IPS-20b (cell line): ENCODE results near the gene NME1.
"Not testable (repeated sequence)": the region's sequence is repeated elsewhere in the genome, so short reads cannot be mapped to it uniquely, and the experiment has no call there.

Experiments
- H3K27ac ChIP-seq: one replicate; pipeline ENCODE4 v1.5.1; 2013; ENCODE audit warnings: low read length
- H3K27me3 ChIP-seq: 2 replicates; pipeline ENCODE4 v1.6.1; 2013; ENCODE audit warnings: mild to moderate bottlenecking, low read length, inconsistent platforms; ENCODE audit not compliant: insufficient read depth
- H3K36me3 ChIP-seq: 2 replicates; pipeline ENCODE4 v1.6.1; 2013; ENCODE audit warnings: low read depth, mild to moderate bottlenecking, inconsistent platforms, low read length, moderate library complexity; ENCODE audit not compliant: insufficient read depth
- H3K4me1 ChIP-seq: 2 replicates; pipeline ENCODE4 v1.6.1; 2013; ENCODE audit warnings: mild to moderate bottlenecking, control low read depth, inconsistent platforms, low read length, moderate library complexity; ENCODE audit not compliant: insufficient read depth
- H3K4me3 ChIP-seq: 2 replicates; pipeline ENCODE4 v1.5.1; 2013; ENCODE audit warnings: mild to moderate bottlenecking, low read length, inconsistent platforms
- H3K9ac ChIP-seq: 2 replicates; pipeline ENCODE4 v1.6.1; 2013; ENCODE audit warnings: low read depth, mild to moderate bottlenecking, inconsistent platforms, low read length, moderate library complexity
- H3K9me3 ChIP-seq: 2 replicates; pipeline ENCODE4 v1.6.1; 2013; ENCODE audit warnings: mild to moderate bottlenecking, low read depth, low read length, inconsistent platforms; ENCODE audit not compliant: insufficient read depth

Gene NME1

DNA sequence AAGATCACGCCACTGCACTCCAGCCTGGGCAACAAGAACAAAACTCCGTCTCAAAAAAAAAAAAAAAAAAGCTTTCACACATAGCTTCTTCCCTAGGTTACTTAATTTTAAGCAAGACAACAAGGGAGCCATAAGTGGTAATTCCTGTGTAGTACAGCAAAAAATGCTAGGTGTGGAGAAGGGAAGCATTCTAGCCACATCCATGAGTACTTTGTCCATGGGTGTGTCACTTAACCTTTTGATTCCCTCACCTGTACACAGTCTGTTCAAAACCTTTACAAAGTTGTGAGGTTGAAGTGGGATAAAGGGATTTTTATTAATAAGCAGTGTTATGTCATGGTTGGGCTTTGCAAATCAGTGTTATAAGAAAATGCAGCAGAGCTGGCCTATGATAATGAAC, 17.4 kb downstream of the NME1 start:
- Histone ChIP-seq H3K9me3 (no peaks in the 10 kb centered on the region), H3K9ac (no peak overlapping the region), H3K27ac (no peak overlapping the region), H3K4me1 (no peaks in the 10 kb centered on the region), H3K4me3 (no peak overlapping the region), H3K27me3 (no peaks in the 10 kb centered on the region), H3K36me3 (peaks cover 56% of the 10 kb centered on the region)

- H3K4me1 ChIP-seq, H3K9ac ChIP-seq, H3K27me3 ChIP-seq, H3K4me3 ChIP-seq, H3K9me3 ChIP-seq, H3K27ac ChIP-seq: not testable (repeated sequence)
- H3K36me3 ChIP-seq: peaks cover 56% of the 10 kb centered on the region
Observed at GRCh38 chr17:51172030-51172429, 18.7 kb downstream of the NME1 start.

- Histone ChIP-seq H3K27me3 (no peaks in the 10 kb centered on the region), H3K36me3 (peaks cover 77% of the 10 kb centered on the region), H3K9me3 (no peaks in the 10 kb centered on the region), H3K9ac (no peak overlapping the region), H3K4me1 (no peaks in the 10 kb centered on the region), H3K4me3 (no peak overlapping the region), H3K27ac (no peak overlapping the region)
Observed at GRCh38 chr17:51180486-51180885, 27.1 kb downstream of the NME1 start.

DNA sequence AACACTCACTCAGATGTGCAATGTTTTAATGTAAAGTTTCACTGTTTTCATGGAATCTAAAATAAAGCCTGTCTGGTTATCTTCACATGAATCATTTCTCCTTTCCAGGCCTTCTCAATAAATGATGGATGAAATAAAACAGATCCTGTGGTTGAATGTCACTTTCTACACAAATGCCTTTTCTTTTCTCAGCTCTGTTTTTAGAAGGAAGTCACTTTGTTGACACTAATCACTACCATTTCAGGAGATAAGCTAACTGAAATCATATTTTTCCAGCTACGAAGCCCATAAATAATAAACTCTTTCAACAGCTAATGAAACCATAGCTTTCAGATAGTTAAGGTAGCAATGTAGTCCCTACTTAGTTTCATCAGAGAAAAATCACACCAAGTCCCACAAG, 30.8 kb downstream of the NME1 start:
- H3K27ac ChIP-seq: no peak overlapping the region
- H3K27me3 ChIP-seq: no peaks in the 10 kb centered on the region
- no peaks in the 10 kb centered on the region for H3K4me1 ChIP-seq
- no peak overlapping the region for H3K9ac ChIP-seq
- no peak overlapping the region for H3K4me3 ChIP-seq
- no peaks in the 10 kb centered on the region for H3K9me3 ChIP-seq
- peaks cover 85% of the 10 kb centered on the region for H3K36me3 ChIP-seq

DNA sequence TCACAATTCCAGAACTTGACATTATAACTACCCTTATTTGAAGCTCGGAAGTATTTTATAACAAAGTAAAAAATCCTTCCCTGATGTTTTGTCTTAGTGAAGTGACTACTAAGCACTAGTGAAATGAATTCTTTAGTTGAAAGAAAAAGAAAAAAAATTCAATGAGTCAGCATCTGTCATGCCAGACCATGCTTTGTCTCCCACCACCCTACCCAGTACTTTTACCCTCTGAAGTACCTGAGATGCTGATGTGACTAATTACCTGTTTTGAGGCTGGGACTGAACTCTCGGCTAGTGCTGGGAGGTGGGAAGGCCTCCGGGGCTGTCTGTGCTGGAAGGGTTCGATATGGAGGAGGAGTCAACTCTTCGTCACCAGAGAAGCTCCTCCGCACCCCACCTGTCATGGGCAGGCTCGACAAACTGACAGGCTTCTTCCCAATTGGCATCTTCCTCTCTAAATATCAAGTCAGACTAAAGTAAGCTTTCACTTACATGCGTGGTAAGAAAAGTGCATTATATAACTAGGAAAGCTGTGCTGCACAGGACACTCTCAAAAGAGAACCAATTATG, 32.5 kb downstream of the NME1 start:
- Histone ChIP-seq H3K27ac (no peak overlapping the region), H3K36me3 (peaks cover 88% of the 10 kb centered on the region), H3K4me3 (no peak overlapping the region), H3K27me3 (no peaks in the 10 kb centered on the region), H3K9me3 (no peaks in the 10 kb centered on the region), H3K4me1 (no peaks in the 10 kb centered on the region), H3K9ac (no peak overlapping the region)

GRCh38 chr17:51188271-51188833, 35.0 kb downstream of the NME1 start:
- Histone ChIP-seq H3K27ac (no peak overlapping the region), H3K4me3 (no peak overlapping the region), H3K9ac (no peak overlapping the region), H3K4me1 (no peaks in the 10 kb centered on the region), H3K36me3 (peaks cover 91% of the 10 kb centered on the region), H3K9me3 (no peaks in the 10 kb centered on the region), H3K27me3 (no peaks in the 10 kb centered on the region)

DNA sequence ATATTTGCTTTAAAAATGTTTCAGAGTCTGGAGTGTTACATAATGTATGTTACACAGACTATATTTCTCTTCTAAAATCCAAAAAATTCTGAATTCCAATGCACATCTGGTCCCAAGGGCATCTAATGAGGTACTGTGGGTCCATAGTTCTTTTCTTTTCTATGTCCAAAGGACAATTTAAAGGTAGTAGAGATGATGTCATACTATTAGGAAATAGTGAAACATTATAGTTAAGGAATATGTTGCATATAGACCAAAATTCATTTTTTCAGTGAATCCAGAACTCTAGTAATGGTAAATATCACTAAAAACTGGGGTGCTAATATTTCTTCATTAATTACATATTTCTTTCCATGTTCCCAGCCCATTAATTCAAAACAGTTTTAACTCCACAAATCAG, 35.8 kb downstream of the NME1 start:
- H3K4me1 ChIP-seq: no peaks in the 10 kb centered on the region
- H3K27me3 ChIP-seq: no peaks in the 10 kb centered on the region
- no peaks in the 10 kb centered on the region for H3K9me3 ChIP-seq
- no peak overlapping the region for H3K9ac ChIP-seq
- no peak overlapping the region for H3K4me3 ChIP-seq
- H3K27ac ChIP-seq: no peak overlapping the region
- H3K36me3 ChIP-seq: peaks cover 91% of the 10 kb centered on the region

DNA sequence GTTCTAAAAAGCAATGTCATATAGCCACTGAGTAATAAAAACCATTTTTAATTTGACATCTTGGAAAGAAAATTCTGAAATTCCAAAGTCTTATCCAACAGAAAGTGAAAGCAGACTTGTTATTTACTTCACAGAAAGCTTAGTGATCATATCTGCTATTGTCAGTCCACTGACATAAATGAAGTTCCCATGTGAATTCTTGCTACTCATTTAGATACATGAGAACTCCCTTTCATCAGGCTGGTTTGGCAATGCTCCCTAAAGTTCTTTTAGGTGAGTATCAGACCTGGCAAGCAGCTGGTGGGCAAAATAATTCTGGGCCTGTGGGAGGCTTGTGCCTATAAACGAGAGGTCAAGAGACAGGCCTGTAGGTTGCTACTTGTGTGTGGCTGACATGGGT, 36.3 kb downstream of the NME1 start:
- Histone ChIP-seq H3K27me3 (no peaks in the 10 kb centered on the region), H3K9me3 (no peaks in the 10 kb centered on the region), H3K4me3 (no peak overlapping the region), H3K27ac (no peak overlapping the region), H3K9ac (no peak overlapping the region), H3K36me3 (peaks cover 91% of the 10 kb centered on the region), H3K4me1 (no peaks in the 10 kb centered on the region)

DNA sequence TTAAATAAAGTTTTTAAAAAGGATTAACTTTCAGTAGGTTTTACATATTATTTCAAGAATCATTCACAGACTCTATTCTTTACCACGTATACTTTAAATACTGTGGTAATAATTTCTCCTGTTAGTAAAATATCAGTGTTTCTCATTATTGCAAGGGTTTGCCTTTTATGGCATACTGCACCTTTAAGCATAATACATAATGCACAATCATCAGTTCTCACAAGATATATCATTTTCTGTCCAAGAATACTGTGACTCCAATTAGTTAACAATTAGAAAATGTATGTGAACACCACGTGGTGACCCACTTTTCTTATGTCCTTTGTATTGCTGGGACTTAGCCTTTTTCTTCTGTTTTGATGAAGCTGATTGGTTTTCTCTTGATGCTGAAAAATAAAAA, 38.5 kb downstream of the NME1 start:
- peaks cover 88% of the 10 kb centered on the region for H3K36me3 ChIP-seq
- H3K27ac ChIP-seq: no peak overlapping the region
- H3K9ac ChIP-seq: no peak overlapping the region

GRCh38 chr17:51197754-51198153, 44.4 kb downstream of the NME1 start:
- no peaks in the 10 kb centered on the region for H3K27me3 ChIP-seq

More for the DNA sequence above, 38.5 kb downstream of the NME1 start:
- no peaks in the 10 kb centered on the region for H3K9me3 ChIP-seq
- H3K27me3 ChIP-seq: no peaks in the 10 kb centered on the region
- H3K4me3 ChIP-seq: no peak overlapping the region
- no peaks in the 10 kb centered on the region for H3K4me1 ChIP-seq

GRCh38 chr17:51200295-51200694, 46.9 kb downstream of the NME1 start:
- no peak overlapping the region for H3K9ac ChIP-seq
- H3K9me3 ChIP-seq: no peaks in the 10 kb centered on the region
- no peaks in the 10 kb centered on the region for H3K27me3 ChIP-seq
- H3K4me3 ChIP-seq: no peak overlapping the region
- H3K27ac ChIP-seq: no peak overlapping the region
- H3K36me3 ChIP-seq: peaks cover 90% of the 10 kb centered on the region
- no peaks in the 10 kb centered on the region for H3K4me1 ChIP-seq

More at GRCh38 chr17:51197754-51198153, 44.4 kb downstream of the NME1 start:
- Histone ChIP-seq H3K36me3 (peaks cover 93% of the 10 kb centered on the region), H3K27ac (no peak overlapping the region), H3K9me3 (no peaks in the 10 kb centered on the region), H3K4me3 (no peak overlapping the region), H3K4me1 (no peaks in the 10 kb centered on the region), H3K9ac (no peak overlapping the region)

- Histone ChIP-seq H3K9me3 (no peaks in the 10 kb centered on the region), H3K36me3 (peaks cover 90% of the 10 kb centered on the region)
Observed at GRCh38 chr17:51200846-51201245, 47.5 kb downstream of the NME1 start.

More at GRCh38 chr17:51200846-51201245, 47.5 kb downstream of the NME1 start:
- Histone ChIP-seq H3K27ac (no peak overlapping the region), H3K4me1 (no peaks in the 10 kb centered on the region), H3K9ac (no peak overlapping the region), H3K4me3 (no peak overlapping the region), H3K27me3 (no peaks in the 10 kb centered on the region)
